GM21423 (cell line): Measurements from ENCODE around the gene KRT77.
"Not testable (repeated sequence)": the region's sequence is repeated elsewhere in the genome, so short reads cannot be mapped to it uniquely, and the experiment has no call there.

ENCODE experiments used
- ATAC-seq: cut with Tn5 transposase; IDR thresholded peaks from one replicate; pipeline ENCODE4 v1.9.1; 2021; ENCODE audit warnings: mild to moderate bottlenecking, moderate library complexity; ENCODE audit not compliant: unreplicated experiment

Gene KRT77

GRCh38 chr12:52679875-52680274 lies 23.4 kb downstream of the KRT77 start:
- no peak for ATAC-seq

GRCh38 chr12:52677671-52678070 lies 25.7 kb downstream of the KRT77 start:
- ATAC-seq, result no peak

DNA sequence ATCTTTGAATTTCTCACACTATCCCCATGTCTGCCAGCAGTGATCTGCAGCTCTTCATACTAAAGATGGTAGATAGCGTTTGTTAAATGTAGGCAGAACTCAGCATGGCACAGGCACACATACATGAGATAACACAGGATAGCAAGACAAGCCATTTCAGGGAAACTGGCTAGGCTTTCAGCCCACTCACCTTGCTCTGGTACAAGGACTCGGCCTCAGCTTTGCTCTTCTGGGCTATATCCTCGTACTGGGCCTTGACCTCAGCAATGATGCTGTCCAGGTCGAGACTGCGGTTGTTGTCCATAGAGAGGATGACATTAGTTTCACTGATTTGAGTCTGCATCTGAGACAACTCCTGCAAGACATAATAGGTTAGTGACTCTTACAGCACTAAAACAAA lies 26.2 kb downstream of the KRT77 start:
- ATAC-seq, result no peak

GRCh38 chr12:52676163-52676562 lies 27.2 kb downstream of the KRT77 start:
- no peak for ATAC-seq

DNA sequence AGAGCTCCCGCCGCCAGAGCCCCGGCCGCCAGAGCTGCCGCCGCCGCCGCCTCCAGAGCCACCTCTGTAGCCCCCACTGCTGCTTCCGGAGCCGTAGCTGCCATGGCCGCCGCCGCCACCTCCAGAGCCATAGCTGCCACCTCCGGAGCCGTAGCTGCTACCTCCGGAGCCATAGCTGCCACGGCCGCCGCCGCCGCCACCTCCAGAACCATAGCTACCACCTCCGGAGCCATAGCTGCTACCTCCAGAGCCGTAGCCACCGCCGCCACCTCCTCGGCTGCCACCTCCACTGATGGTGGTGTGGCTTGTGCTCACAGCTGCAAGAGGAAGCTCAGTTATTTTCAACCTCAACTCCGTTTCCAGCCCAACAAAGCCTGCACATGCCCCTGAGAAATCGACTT lies 28.0 kb downstream of the KRT77 start:
- ATAC-seq, result no peak

- ATAC-seq, result no peak
Observed at GRCh38 chr12:52674433-52674775, 28.9 kb downstream of the KRT77 start.

- ATAC-seq, result no peak
Observed at GRCh38 chr12:52673713-52674432, 29.5 kb downstream of the KRT77 start.

DNA sequence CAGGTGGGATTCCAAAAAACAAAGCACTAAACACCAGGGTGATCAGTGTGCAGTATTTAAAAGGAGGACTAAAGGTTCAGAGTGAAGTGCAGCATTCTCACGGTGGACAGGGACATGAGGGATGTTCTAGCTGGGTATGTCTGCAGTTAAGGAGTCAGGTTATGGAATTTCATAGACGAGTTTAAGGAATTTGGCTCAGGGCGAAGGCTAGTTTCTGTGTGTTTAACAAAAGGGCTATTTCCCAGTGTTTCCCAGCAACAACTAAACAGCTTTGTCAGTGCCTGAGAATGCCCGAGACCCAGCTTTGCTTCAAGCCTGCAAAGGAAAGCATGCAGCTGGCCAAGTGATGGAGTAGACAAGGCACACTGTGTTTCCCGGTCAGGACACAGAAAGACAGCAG lies 30.1 kb downstream of the KRT77 start:
- no peak for ATAC-seq

- ATAC-seq, result no peak
Observed at GRCh38 chr12:52672321-52672933, 30.9 kb downstream of the KRT77 start.

GRCh38 chr12:52670961-52671360 lies 32.4 kb downstream of the KRT77 start:
- ATAC-seq, result no peak

DNA sequence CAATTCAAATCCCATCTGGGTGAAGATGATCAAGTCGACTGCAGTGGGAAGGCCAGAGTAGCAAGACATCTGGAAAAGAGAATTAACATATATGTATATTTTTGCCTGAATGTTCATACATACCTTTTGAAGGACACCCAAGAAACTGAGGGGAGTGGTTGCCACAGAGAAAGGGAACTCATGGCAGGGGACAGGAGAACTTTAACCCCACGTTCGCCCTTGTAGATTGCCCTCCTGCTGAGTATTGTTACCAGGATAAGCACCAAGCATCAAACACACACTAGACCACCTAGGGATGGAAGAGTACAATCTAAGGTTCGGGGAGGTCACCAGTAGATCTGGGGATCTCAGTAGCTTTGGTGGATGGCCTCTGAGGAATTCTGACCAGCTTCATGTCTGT lies 32.8 kb downstream of the KRT77 start:
- no peak for ATAC-seq

- ATAC-seq, result not testable (repeated sequence)
Observed at GRCh38 chr12:52669941-52670340, 33.4 kb downstream of the KRT77 start.

- ATAC-seq, result no peak
Observed at GRCh38 chr12:52669426-52669825, 33.9 kb downstream of the KRT77 start.

DNA sequence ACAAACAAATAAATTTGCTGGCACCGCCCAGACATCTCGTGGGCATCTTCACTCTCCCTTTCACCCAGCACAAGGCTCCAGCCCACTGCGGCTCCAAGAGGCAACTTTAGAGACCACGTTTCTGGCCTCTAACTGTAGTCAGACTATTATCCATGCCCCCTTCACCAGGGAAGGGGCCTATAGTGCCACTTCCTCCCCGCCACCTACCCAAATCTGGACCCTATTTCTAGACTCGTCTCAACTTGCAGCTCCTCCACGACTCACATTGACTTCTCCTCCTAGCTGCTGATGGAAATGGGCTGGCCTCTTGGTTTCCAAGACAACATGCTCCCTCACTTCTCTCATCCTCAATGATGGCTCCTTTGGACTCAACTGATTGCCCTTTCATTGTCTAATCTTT lies 35.4 kb downstream of the KRT77 start:
- ATAC-seq, result no peak

- ATAC-seq, result no peak
Observed at GRCh38 chr12:52667509-52667908, 35.8 kb downstream of the KRT77 start.

DNA sequence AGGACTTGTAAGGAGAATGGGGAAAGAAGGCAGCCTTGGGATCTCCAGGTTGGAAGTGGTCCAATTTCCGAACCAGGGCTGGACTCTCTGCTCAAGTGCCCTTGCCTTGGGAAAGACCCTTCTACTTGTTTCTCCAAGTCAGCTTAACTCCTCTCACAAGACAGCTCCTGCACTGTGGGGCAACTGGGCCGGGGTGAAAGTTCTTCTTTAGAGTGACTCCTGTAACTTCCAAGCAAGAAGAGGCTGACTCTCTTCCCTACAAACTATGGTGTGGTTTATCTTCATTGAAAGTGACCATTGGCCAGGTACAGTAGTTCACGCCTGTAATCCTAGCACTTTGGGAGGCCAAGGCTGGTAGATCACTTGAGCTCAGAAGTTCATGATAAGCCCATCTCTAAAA lies 36.9 kb downstream of the KRT77 start:
- no peak for ATAC-seq

GRCh38 chr12:52663420-52663819 lies 39.9 kb downstream of the KRT77 start:
- no peak for ATAC-seq

DNA sequence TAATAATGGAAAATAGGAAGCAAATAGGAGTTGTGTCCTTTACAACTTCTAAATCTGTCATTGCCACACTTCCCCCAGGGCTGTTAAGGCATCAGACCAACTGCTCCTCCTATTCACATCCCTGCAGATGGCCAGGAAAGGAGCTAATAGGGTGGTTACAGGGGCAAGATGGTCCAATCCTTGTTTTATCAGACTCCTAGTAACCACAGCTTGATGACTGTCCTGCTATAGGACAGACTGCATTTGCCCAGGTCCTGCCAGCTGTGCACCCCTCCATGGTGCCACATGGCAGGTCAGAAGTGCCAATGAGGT lies 40.5 kb downstream of the KRT77 start:
- ATAC-seq, result no peak

DNA sequence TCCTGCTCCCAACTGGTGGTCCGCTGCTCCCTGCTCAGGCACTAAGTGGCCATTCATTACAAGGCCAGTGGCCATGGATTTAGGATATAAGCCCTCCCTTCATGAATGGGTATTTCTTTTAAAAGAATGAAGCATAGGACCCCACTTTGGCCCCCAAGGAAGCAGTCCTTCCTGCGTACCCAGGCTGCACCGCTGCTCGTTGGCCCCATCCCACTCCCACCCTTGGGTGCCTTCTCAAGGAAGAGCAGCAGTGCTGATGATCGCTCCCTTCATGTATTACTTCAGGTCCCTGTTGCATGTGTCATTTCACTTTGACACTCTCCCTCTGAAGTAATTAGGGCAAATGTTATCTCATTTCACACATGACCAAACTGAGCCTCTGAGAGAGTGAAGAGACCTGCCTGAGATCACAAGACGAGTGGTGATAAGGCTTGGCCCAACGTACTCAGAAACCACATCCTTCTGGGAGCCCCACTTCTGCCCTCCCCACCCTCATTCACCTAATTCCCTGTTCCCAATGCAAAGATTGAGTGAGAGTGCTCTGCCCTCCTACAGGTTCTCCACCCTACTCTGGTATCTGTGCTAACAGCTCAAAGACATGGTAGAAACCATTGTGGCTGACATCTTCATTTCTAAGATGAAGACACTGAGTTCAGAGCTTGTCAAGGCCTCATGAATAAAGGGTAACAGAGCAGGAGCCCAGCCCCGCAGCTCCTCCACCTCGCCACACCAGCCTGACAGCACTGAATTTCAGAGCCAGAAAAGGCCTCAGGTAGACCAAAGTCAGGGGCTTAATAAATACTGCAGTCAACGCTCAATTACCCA lies 41.0 kb downstream of the KRT77 start:
- no peak for ATAC-seq

GRCh38 chr12:52661668-52662067 lies 41.7 kb downstream of the KRT77 start:
- ATAC-seq, result no peak

GRCh38 chr12:52660934-52661499 lies 42.3 kb downstream of the KRT77 start:
- ATAC-seq, result no peak

DNA sequence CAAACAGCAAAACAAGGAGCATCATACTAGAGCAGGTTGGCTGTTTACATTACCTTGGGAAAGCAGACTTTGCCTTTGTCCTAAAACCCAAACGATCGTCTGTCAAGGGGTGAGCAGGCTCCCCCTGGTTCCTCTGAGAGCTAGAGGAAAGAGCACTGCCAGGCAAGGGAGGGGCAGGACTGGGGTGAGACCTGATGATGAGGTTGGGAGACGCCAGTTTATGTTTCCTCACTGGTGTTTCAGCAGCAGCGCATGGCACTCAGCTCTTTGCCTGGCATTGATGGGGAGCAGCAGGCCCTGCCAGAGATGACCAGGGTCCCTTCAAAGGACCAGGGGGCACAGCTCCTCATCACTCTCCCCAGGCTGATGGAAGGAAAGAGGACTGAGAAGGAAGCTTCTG lies 43.4 kb downstream of the KRT77 start:
- ATAC-seq, result no peak
